BE2C (cell line): ENCODE results near the gene TNNT1.

ENCODE experiments used
- DNase-seq: peaks from one replicate; pipeline ENCODE4 v3.0.0-alpha.2; 2020
- H3K27me3 ChIP-seq: fragments of 250-450 bp; sonication (Bioruptor Pico); 2 replicates; pipeline ENCODE4 v1.5.1; 2020; ENCODE audit warnings: mild to moderate bottlenecking
- H3K36me3 ChIP-seq: fragments of 250-450 bp; sonication (Bioruptor Pico); 2 replicates; pipeline ENCODE4 v1.5.1; 2020; ENCODE audit warnings: mild to moderate bottlenecking
- H3K4me1 ChIP-seq: fragments of 250-450 bp; sonication (Bioruptor Pico); 2 replicates; pipeline ENCODE4 v1.5.1; 2020
- H3K4me3 ChIP-seq: 2 replicates; pipeline ENCODE4 v1.5.1; 2011; ENCODE audit warnings: low read depth, low read length
- H3K9me3 ChIP-seq: fragments of 250-450 bp; sonication (Bioruptor Pico); 2 replicates; pipeline ENCODE4 v1.5.1; 2020
- CTCF ChIP-seq: IDR thresholded peaks from 2 replicates; pipeline ENCODE4 v1.5.1; 2012; ENCODE audit warnings: mild to moderate bottlenecking, low read depth, low read length

Gene TNNT1

DNA sequence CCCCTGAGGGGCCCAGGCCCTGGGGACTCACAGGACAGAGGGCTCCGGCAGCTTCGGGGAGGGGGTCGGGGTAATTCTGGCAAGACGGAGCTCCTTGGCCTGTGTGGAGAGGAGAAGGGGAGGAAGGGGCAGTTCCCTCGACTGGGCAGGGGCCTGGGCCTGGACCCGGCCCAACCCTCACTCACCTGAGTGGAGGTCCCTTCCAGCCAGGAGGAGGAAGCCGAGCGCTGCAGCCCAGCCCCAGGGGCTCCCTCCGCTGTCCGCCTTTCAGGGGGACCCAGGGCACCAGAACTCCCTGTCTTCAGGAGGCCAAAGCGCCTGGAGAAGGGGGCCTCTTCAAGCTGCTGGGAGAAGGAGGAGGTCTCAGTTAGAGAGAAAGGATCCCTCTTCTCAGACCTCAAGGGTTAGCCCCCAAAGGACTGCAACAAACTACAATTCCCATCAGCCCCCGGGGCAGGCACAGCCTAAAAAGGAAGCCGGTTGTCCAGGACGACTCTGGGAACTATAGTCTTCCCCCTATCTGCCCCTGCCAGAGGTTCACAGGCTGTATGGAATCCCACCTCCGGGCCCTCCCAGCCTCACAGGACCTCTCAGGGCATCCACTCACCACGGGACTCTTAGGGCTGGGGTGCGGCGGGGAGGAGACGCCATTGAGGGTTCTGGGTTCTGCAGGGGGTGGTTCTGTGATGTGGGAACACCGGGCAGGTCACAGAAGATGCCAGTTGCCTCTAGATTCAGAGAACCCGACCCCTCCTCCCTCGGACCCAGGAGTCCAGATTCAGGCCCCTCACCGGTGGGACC is 53.5 kb downstream of the TNNT1 start:
- H3K4me1 ChIP-seq: no peaks in the 10 kb centered on the region
- H3K4me3 ChIP-seq: no peak overlapping the region
- no peaks in the 10 kb centered on the region for H3K9me3 ChIP-seq
- peaks cover 5% of the 10 kb centered on the region for H3K36me3 ChIP-seq
- H3K27me3 ChIP-seq: no peaks in the 10 kb centered on the region
- DNase-seq: no peak
- no peak for TF ChIP-seq CTCF

- no peaks in the 10 kb centered on the region for H3K27me3 ChIP-seq
- no peak for DNase-seq
- H3K36me3 ChIP-seq: peaks cover 7% of the 10 kb centered on the region
- no peak for TF ChIP-seq CTCF
- H3K4me3 ChIP-seq: no peak overlapping the region
- no peaks in the 10 kb centered on the region for H3K9me3 ChIP-seq
- no peaks in the 10 kb centered on the region for H3K4me1 ChIP-seq
Observed at GRCh38 chr19:55094456-55095259, 54.3 kb downstream of the TNNT1 start.

DNA sequence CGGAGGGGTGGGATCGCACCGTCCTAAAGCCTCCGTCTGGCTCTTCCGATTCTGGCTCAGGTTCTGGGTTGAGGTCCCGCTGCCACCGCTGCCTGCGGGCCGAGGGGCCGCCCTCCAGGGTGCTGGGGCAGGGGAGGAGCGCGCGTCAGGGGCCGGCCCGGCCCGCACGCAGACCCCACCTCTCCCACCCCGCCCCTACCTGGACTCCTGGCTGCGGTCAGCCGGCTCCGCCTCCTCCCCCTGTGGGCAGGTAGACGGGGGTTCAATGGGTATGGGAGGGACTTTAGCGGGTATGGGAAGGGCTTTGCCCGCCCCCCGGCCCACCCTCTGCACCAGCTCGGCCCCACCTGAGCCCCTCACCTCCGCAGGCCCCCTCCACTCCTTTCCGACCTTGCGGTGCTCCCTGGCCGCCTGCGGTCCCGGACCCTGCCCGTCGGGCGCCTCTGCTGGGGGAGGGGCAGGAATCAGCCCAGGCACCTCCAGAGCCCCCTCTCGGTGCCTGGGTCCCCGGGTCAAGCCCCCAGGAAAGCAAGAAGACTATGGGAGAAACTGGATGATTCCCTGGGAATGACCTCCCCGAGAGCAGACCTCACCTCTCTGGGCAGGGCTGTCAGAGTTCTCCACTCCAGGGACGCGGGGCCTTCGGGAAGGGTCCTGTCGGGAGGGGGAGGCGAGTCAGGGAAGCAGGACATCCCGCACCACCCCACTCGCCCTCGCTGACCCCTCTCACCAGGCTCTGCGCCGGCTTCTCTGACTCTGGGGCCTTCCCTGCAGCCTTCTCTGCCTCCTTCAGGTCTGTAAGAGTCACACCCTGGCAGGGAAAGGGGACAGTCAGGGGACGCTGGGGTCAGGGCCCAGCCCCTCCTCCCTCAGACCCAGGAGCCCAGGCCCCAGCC is 56.3 kb downstream of the TNNT1 start:
- peaks cover 8% of the 10 kb centered on the region for H3K36me3 ChIP-seq
- no peaks in the 10 kb centered on the region for H3K9me3 ChIP-seq
- no peak overlapping the region for H3K4me3 ChIP-seq
- DNase-seq: no peak
- no peak for TF ChIP-seq CTCF
- H3K4me1 ChIP-seq: no peaks in the 10 kb centered on the region
- peaks cover 2% of the 10 kb centered on the region; the same call in 1 of the 2 replicates for H3K27me3 ChIP-seq

DNA sequence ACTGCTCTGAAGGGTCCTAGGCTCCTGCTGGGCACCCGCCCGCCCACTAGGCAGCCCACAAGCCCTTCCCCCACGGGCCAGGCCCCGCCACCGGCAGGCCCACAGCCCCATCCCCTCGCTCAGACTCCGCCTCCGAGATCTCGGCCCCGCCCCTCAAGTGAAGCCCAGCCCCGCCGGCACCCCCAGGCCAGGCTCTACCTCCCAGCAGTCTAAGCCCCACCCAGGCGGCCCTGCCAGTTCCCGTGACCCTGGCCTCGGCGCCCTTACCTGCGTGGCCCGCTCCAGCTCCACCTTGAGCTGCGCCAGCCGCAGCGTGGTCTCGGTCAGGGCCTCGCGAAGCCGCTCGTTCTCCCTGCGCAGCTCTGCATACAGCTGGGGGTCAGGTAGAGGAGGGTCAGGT is 57.1 kb downstream of the TNNT1 start:
- peaks cover 8% of the 10 kb centered on the region for H3K36me3 ChIP-seq
- no peak for TF ChIP-seq CTCF
- DNase-seq: peak; percentile 53
- no peaks in the 10 kb centered on the region for H3K9me3 ChIP-seq
- H3K4me1 ChIP-seq: no peaks in the 10 kb centered on the region
- no peak overlapping the region for H3K4me3 ChIP-seq
- H3K27me3 ChIP-seq: peaks cover 2% of the 10 kb centered on the region; the same call in 1 of the 2 replicates

DNA sequence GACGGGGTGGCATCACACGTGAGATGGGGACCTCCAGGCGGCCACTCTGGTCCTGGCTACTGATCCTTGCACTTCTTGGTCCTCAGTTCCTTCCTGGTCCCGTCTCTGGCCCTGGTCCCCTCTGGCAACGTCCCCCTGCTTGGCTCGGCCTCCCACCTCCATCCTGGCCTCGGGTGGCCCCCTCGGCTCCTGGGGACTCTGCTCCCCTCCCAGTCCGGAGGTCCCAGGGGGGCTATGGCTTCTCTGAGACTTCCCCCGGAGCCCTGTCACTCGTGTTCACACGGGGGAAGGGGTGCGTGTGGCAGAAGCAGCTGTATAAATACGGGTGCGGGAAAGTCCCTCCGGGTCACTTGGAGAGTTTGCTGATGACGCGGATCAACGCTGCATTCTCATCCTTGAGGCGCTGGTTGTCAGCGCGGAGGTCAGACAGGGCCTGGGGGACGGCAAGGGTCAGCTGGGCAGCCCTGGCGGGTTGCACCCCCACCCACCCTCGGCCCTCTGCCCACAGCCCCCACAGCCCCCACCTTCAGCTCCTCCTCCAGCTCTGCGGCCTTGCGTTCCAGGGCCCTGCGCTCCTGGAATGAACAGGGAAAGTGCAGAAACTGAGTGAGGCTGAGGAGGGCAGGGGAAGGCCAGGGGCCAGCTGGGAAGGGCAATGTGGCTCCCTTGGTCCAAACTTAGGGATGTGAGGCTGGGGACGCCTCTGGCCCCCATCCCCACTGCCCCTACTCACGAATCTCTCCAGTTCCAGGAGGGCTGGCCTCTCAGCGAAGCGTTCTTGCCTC is 57.7 kb downstream of the TNNT1 start:
- Histone ChIP-seq H3K36me3 (peaks cover 8% of the 10 kb centered on the region), H3K27me3 (peaks cover 8% of the 10 kb centered on the region), H3K4me3 (no peak overlapping the region), H3K4me1 (no peaks in the 10 kb centered on the region), H3K9me3 (no peaks in the 10 kb centered on the region)
- no peak for TF ChIP-seq CTCF
- DNase-seq: no peak
